RWPE2 (cell line): Measurements from ENCODE around the gene PAXX.

Experiments
- ATAC-seq: fragments of 200-7000 bp; cut with Tn5 transposase; 3 replicates; pipeline ENCODE4 v1.9.1; 2021; ENCODE audit warnings: low read depth
- DNase-seq: peaks from one replicate; pipeline ENCODE4 v3.0.0-alpha.2; 2020; ENCODE audit warnings: low spot score
- H3K27ac ChIP-seq: fragments of 450-650 bp; 2 replicates; pipeline ENCODE4 v1.5.1; 2017; ENCODE audit warnings: mild to moderate bottlenecking; ENCODE audit not compliant: poor library complexity, severe bottlenecking
- H3K27me3 ChIP-seq: fragments of 250-450 bp; sonication (Bioruptor Pico); 2 replicates; pipeline ENCODE4 v1.5.1; 2021; ENCODE audit warnings: mild to moderate bottlenecking, moderate library complexity; ENCODE audit not compliant: insufficient read depth, poor library complexity, severe bottlenecking
- H3K36me3 ChIP-seq: fragments of 250-450 bp; sonication (Bioruptor Pico); 2 replicates; pipeline ENCODE4 v1.5.1; 2020; ENCODE audit warnings: low read depth, mild to moderate bottlenecking, moderate library complexity
- H3K4me1 ChIP-seq: fragments of 250-450 bp; sonication (Bioruptor Pico); 2 replicates; pipeline ENCODE4 v1.5.1; 2021; ENCODE audit warnings: mild to moderate bottlenecking, moderate library complexity; ENCODE audit not compliant: insufficient read depth, poor library complexity, severe bottlenecking
- H3K4me3 ChIP-seq: fragments of 250-450 bp; sonication (Bioruptor Pico); 2 replicates; pipeline ENCODE4 v1.5.1; 2021; ENCODE audit warnings: mild to moderate bottlenecking, moderate library complexity; ENCODE audit not compliant: severe bottlenecking
- H3K9me3 ChIP-seq: fragments of 250-450 bp; sonication (Bioruptor Pico); 2 replicates; pipeline ENCODE4 v1.5.1; 2021; ENCODE audit warnings: mild to moderate bottlenecking, moderate library complexity; ENCODE audit not compliant: severe bottlenecking
- TF ChIP-seq, protein P1 (sequence below): fragments of 450-650 bp; IDR thresholded peaks from one replicate; pipeline ENCODE4 v1.5.1; 2017; ENCODE audit warnings: mild to moderate bottlenecking, moderate library complexity; ENCODE audit not compliant: poor library complexity, severe bottlenecking

The PAXX gene

DNA sequence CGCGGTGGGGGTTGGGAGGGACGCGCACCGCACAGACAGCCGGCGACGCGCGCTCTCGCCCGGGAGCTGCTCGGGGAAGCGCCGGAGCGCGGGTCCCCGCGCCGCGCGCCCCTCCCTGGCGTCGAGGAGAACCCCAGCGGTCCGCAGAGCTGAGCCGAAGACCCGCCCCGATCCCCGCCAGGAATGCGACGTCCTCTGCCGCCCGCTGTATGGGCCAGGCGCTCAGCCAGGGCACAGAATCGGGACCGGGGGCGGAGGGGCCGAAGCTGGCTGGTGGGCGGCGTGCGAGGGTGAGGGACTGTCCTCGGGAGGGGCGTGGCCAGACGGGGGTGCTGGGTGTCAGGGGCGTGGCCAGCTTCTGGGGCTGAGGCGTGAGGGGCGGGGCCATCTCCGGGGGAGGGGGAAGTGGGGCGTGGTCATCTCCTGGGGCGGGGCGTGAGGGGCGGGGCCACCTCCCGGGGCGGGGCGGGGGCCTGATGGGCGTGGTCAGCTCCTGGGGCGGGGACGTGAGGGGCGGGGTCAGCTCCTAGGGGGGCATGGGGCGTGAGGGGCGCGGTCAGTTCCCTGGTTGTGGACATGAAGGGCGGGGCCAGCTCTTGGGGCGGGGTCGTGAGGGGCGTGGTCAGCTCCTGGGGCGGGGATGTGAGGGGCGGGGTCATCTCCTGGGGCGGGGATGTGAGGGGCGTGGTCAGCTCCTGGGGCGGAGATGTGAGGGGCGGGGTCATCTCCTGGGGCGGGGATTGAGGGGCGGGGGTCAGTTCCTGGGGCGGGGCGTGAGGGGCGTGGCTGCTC lies 14.0 kb upstream of the PAXX start:
- TF ChIP-seq, protein P1, sequence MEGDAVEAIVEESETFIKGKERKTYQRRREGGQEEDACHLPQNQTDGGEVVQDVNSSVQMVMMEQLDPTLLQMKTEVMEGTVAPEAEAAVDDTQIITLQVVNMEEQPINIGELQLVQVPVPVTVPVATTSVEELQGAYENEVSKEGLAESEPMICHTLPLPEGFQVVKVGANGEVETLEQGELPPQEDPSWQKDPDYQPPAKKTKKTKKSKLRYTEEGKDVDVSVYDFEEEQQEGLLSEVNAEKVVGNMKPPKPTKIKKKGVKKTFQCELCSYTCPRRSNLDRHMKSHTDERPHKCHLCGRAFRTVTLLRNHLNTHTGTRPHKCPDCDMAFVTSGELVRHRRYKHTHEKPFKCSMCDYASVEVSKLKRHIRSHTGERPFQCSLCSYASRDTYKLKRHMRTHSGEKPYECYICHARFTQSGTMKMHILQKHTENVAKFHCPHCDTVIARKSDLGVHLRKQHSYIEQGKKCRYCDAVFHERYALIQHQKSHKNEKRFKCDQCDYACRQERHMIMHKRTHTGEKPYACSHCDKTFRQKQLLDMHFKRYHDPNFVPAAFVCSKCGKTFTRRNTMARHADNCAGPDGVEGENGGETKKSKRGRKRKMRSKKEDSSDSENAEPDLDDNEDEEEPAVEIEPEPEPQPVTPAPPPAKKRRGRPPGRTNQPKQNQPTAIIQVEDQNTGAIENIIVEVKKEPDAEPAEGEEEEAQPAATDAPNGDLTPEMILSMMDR = no peak
- H3K4me1 ChIP-seq = peaks cover 7% of the 10 kb centered on the region
- H3K27ac ChIP-seq = no peak overlapping the region
- DNase-seq (no peak), ATAC-seq (peak; percentile 15; the same call in 2 of the 3 replicates)
- no peaks in the 10 kb centered on the region for H3K27me3 ChIP-seq
- no peaks in the 10 kb centered on the region for H3K36me3 ChIP-seq
- peak overlapping the region; percentile 36 for H3K4me3 ChIP-seq
- H3K9me3 ChIP-seq = no peaks in the 10 kb centered on the region

DNA sequence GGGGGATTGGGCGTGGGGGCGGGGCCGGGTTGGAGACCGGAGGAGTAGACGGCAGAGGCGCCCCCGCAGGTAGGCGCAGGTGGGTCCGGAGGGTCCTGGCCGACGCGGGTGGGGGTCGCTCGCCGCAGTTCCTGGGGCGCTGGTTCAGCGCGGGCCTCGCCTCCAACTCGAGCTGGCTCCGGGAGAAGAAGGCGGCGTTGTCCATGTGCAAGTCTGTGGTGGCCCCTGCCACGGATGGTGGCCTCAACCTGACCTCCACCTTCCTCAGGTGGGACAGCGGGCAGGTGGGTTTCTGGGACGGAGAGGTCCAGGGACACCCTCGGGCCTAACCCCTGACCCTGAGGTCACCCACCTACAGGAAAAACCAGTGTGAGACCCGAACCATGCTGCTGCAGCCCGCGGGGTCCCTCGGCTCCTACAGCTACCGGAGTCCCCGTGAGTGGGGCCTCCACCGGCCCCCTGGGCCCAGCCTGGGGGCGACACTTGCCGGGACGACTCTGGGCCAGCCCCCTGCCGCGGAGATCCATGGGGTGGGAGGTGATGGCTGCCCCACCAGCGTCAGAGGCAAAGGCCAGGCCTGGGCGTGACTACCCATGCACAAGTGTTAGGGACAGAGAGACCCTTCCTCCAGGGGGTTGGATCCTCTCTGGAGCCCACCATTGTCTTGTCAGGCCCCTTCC lies 13.2 kb upstream of the PAXX start:
- Histone ChIP-seq H3K27ac (no peak overlapping the region), H3K4me3 (no peak overlapping the region), H3K36me3 (no peaks in the 10 kb centered on the region), H3K9me3 (no peaks in the 10 kb centered on the region), H3K4me1 (peaks cover 7% of the 10 kb centered on the region), H3K27me3 (no peaks in the 10 kb centered on the region)
- ATAC-seq (no peak), DNase-seq (no peak)
- TF ChIP-seq, protein P1 = no peak

DNA sequence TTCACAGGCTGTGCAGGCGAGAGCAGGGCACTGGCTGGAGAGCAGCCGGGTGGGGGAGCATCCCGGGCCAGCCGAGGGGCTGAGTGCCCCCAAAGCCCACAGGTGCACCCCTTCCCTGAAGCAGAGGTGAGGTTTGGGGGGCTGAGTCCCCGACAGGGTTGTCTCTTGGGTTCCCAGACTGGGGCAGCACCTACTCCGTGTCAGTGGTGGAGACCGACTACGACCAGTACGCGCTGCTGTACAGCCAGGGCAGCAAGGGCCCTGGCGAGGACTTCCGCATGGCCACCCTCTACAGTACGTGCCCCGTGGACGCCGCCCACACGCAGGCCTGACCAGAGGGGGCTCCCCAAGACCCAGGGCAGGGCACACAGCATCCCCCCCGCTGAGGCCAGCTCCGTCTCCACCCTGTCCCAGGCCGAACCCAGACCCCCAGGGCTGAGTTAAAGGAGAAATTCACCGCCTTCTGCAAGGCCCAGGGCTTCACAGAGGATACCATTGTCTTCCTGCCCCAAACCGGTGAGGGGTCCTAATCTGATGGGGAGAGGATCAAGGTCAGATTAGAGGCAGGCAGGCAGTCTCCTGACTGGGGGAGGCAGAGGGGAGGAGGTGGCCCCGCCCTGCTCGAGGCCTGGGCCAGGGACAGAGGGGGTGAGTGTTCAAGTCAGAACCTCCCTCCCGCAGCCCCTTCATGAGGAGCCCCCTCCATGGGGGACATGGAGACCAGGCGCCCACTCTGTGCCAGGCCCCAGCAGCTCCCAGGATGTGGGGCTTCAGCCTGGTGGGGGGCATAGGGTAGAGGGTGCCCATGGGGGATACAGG lies 12.2 kb upstream of the PAXX start:
- H3K9me3 ChIP-seq = no peaks in the 10 kb centered on the region
- H3K4me1 ChIP-seq = peaks cover 3% of the 10 kb centered on the region
- H3K36me3 ChIP-seq = no peaks in the 10 kb centered on the region
- ATAC-seq (no peak), DNase-seq (no peak)
- no peak overlapping the region for H3K4me3 ChIP-seq
- peaks cover 7% of the 10 kb centered on the region for H3K27me3 ChIP-seq
- TF ChIP-seq, protein P1 = no peak
- H3K27ac ChIP-seq = no peak overlapping the region

DNA sequence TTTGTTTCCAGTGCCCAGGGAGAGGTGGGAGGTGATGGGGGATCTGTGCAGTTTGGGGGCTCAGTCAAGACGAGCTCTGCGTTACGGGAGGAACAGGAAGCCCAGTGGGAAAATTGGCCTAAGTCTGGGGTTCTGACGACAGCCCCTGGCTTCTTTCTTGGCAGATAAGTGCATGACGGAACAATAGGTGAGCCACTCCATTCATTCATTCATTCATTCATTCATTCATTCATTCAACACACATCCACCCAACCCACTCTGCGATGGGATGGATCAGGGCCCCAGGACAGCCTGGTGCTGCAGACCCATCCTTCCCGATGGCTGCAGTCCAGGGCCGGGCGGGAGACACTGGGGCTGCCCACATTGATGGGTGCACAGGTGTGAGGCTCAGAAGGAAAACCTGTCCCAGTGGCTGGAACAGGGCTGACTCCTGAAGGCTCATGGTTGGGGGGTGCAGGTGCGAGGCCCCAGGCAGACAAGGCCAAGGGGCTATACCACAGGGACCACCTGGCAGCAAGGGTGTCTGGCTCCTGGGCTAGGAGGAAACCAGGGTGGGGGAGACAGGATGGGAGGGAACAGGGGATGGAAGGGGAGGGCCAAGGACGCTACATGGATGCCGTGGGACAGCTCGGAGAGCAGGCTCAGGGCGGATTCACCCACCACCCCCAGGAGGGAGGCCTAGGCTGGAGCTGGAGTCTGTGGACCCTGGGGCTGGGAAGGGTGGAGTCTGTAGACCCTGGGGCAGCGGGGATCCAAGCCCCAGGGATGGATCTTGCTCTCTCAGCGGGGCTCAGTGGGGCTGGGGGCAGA lies 11.3 kb upstream of the PAXX start:
- ATAC-seq = no peak
- DNase-seq = no peak
- Histone ChIP-seq H3K4me3 (no peak overlapping the region), H3K36me3 (no peaks in the 10 kb centered on the region), H3K27ac (no peak overlapping the region), H3K27me3 (peaks cover 14% of the 10 kb centered on the region), H3K4me1 (no peaks in the 10 kb centered on the region), H3K9me3 (no peaks in the 10 kb centered on the region)
- TF ChIP-seq, protein P1 = no peak
